ENCODE measurements around the gene HCFC1R1. TPM values are rescaled to one million over a fixed set of nuclear protein-coding genes. Genes with fewer than 3 reads are reported as not detected.

The HCFC1R1 gene
- total and polyA plus RNA-seq, 2 donors = 19.0 to 56.0 TPM

GRCh38 chr16:3012246-3012645 is 11.5 kb downstream of the HCFC1R1 start:
- peaks cover 0 to 16% of the 10 kb centered on the region in 2 donors for H3K9me3 ChIP-seq (ENCODE audit: control insufficient read depth in 2 of 2, insufficient read depth in 1 of 2, low read length in 1 of 2)
- peaks cover 17 to 86% of the 10 kb centered on the region in 2 donors for H3K27me3 ChIP-seq (ENCODE audit: control insufficient read depth in 2 of 2, insufficient read depth in 1 of 2, low read length in 1 of 2)
- H3K4me3 ChIP-seq (ENCODE audit: low read length in 2 of 2) = no peak overlapping the region
- H3K4me1 ChIP-seq (ENCODE audit: control insufficient read depth in 2 of 2, insufficient read depth in 2 of 2, low read length in 2 of 2) = peaks cover 16 to 39% of the 10 kb centered on the region in 2 donors
- peak in 1 of 9 donors; percentile 43 for DNase-seq (ENCODE audit: low read depth in 6 of 9, low spot score in 9 of 9)
- no peaks in the 10 kb centered on the region for H3K36me3 ChIP-seq (ENCODE audit: control insufficient read depth in 2 of 2, insufficient read depth in 2 of 2, low read length in 1 of 2)
- H3K27ac ChIP-seq (ENCODE audit: low read depth in 1 of 2, low read length in 1 of 2) = peak overlapping the region in 1 of 2 donors; percentile 14
- 59% methylated on average over 19 of the region's 19 CpGs for WGBS

GRCh38 chr16:3010510-3010909 is 13.2 kb downstream of the HCFC1R1 start:
- Histone ChIP-seq H3K36me3 (ENCODE audit: control insufficient read depth in 2 of 2, insufficient read depth in 2 of 2, low read length in 1 of 2) (no peaks in the 10 kb centered on the region), H3K27ac (ENCODE audit: low read depth in 1 of 2, low read length in 1 of 2) (no peak overlapping the region), H3K4me1 (ENCODE audit: control insufficient read depth in 2 of 2, insufficient read depth in 2 of 2, low read length in 2 of 2) (peaks cover 21 to 55% of the 10 kb centered on the region in 2 donors), H3K9me3 (ENCODE audit: control insufficient read depth in 2 of 2, insufficient read depth in 1 of 2, low read length in 1 of 2) (peaks cover 0 to 14% of the 10 kb centered on the region in 2 donors), H3K4me3 (ENCODE audit: low read length in 2 of 2) (no peak overlapping the region), H3K27me3 (ENCODE audit: control insufficient read depth in 2 of 2, insufficient read depth in 1 of 2, low read length in 1 of 2) (peaks cover 18 to 84% of the 10 kb centered on the region in 2 donors)
- WGBS = 95% methylated on average over 8 of the region's 8 CpGs
- no peak for DNase-seq (ENCODE audit: low read depth in 6 of 9, low spot score in 9 of 9)

- no peak overlapping the region for H3K27ac ChIP-seq (ENCODE audit: low read depth in 1 of 2, low read length in 1 of 2)
- peaks cover 24 to 58% of the 10 kb centered on the region in 2 donors for H3K4me1 ChIP-seq (ENCODE audit: control insufficient read depth in 2 of 2, insufficient read depth in 2 of 2, low read length in 2 of 2)
- H3K9me3 ChIP-seq (ENCODE audit: control insufficient read depth in 2 of 2, insufficient read depth in 1 of 2, low read length in 1 of 2) = peaks cover 0 to 14% of the 10 kb centered on the region in 2 donors
- 91% methylated on average over 21 of the region's 21 CpGs for WGBS
- no peaks in the 10 kb centered on the region for H3K36me3 ChIP-seq (ENCODE audit: control insufficient read depth in 2 of 2, insufficient read depth in 2 of 2, low read length in 1 of 2)
- DNase-seq (ENCODE audit: low read depth in 6 of 9, low spot score in 9 of 9) = no peak
- peaks cover 20 to 85% of the 10 kb centered on the region in 2 donors for H3K27me3 ChIP-seq (ENCODE audit: control insufficient read depth in 2 of 2, insufficient read depth in 1 of 2, low read length in 1 of 2)
- no peak overlapping the region for H3K4me3 ChIP-seq (ENCODE audit: low read length in 2 of 2)
Measured at GRCh38 chr16:3009568-3010390, 14.0 kb downstream of the HCFC1R1 start.

- Histone ChIP-seq H3K36me3 (ENCODE audit: control insufficient read depth in 2 of 2, insufficient read depth in 2 of 2, low read length in 1 of 2) (no peaks in the 10 kb centered on the region), H3K27me3 (ENCODE audit: control insufficient read depth in 2 of 2, insufficient read depth in 1 of 2, low read length in 1 of 2) (peaks cover 19 to 76% of the 10 kb centered on the region in 2 donors), H3K27ac (ENCODE audit: low read depth in 1 of 2, low read length in 1 of 2) (no peak overlapping the region), H3K9me3 (ENCODE audit: control insufficient read depth in 2 of 2, insufficient read depth in 1 of 2, low read length in 1 of 2) (peaks cover 0 to 14% of the 10 kb centered on the region in 2 donors), H3K4me1 (ENCODE audit: control insufficient read depth in 2 of 2, insufficient read depth in 2 of 2, low read length in 2 of 2) (peaks cover 25 to 59% of the 10 kb centered on the region in 2 donors), H3K4me3 (ENCODE audit: low read length in 2 of 2) (no peak overlapping the region)
- DNase-seq (ENCODE audit: low read depth in 6 of 9, low spot score in 9 of 9) = no peak
- 91% methylated on average over 4 of the region's 4 CpGs for WGBS
Measured at GRCh38 chr16:3008690-3009037, 15.1 kb downstream of the HCFC1R1 start.

- Histone ChIP-seq H3K9me3 (ENCODE audit: control insufficient read depth in 2 of 2, insufficient read depth in 1 of 2, low read length in 1 of 2) (peaks cover 0 to 14% of the 10 kb centered on the region in 2 donors), H3K4me3 (ENCODE audit: low read length in 2 of 2) (no peak overlapping the region), H3K36me3 (ENCODE audit: control insufficient read depth in 2 of 2, insufficient read depth in 2 of 2, low read length in 1 of 2) (no peaks in the 10 kb centered on the region), H3K4me1 (ENCODE audit: control insufficient read depth in 2 of 2, insufficient read depth in 2 of 2, low read length in 2 of 2) (peaks cover 25 to 61% of the 10 kb centered on the region in 2 donors), H3K27me3 (ENCODE audit: control insufficient read depth in 2 of 2, insufficient read depth in 1 of 2, low read length in 1 of 2) (peaks cover 15 to 73% of the 10 kb centered on the region in 2 donors), H3K27ac (ENCODE audit: low read depth in 1 of 2, low read length in 1 of 2) (peak overlapping the region in 1 of 2 donors; percentile 36)
- WGBS = 5% methylated on average over 17 of the region's 17 CpGs
- DNase-seq (ENCODE audit: low read depth in 6 of 9, low spot score in 9 of 9) = peak in 1 of 9 donors; percentile 54
Measured at GRCh38 chr16:3007957-3008689, 15.6 kb downstream of the HCFC1R1 start.

- H3K27me3 ChIP-seq (ENCODE audit: control insufficient read depth in 2 of 2, insufficient read depth in 1 of 2, low read length in 1 of 2) = peaks cover 12 to 65% of the 10 kb centered on the region in 2 donors
- 25% methylated on average over 13 of the region's 13 CpGs for WGBS
- H3K4me3 ChIP-seq (ENCODE audit: low read length in 2 of 2) = no peak overlapping the region
- DNase-seq (ENCODE audit: low read depth in 6 of 9, low spot score in 9 of 9) = peak in 1 of 9 donors; percentile 56
- H3K4me1 ChIP-seq (ENCODE audit: control insufficient read depth in 2 of 2, insufficient read depth in 2 of 2, low read length in 2 of 2) = peaks cover 23 to 52% of the 10 kb centered on the region in 2 donors
- peak overlapping the region in 1 of 2 donors; percentile 50 for H3K27ac ChIP-seq (ENCODE audit: low read depth in 1 of 2, low read length in 1 of 2)
- H3K36me3 ChIP-seq (ENCODE audit: control insufficient read depth in 2 of 2, insufficient read depth in 2 of 2, low read length in 1 of 2) = no peaks in the 10 kb centered on the region
- H3K9me3 ChIP-seq (ENCODE audit: control insufficient read depth in 2 of 2, insufficient read depth in 1 of 2, low read length in 1 of 2) = peaks cover 0 to 14% of the 10 kb centered on the region in 2 donors
Measured at GRCh38 chr16:3007059-3007956, 16.4 kb downstream of the HCFC1R1 start.

GRCh38 chr16:3004781-3005284 is 18.9 kb downstream of the HCFC1R1 start:
- Histone ChIP-seq H3K4me3 (ENCODE audit: low read length in 2 of 2) (peak overlapping the region; percentile 24 to 61), H3K9me3 (ENCODE audit: control insufficient read depth in 2 of 2, insufficient read depth in 1 of 2, low read length in 1 of 2) (peaks cover 0 to 4% of the 10 kb centered on the region in 2 donors), H3K27ac (ENCODE audit: low read depth in 1 of 2, low read length in 1 of 2) (no peak overlapping the region), H3K36me3 (ENCODE audit: control insufficient read depth in 2 of 2, insufficient read depth in 2 of 2, low read length in 1 of 2) (no peaks in the 10 kb centered on the region), H3K27me3 (ENCODE audit: control insufficient read depth in 2 of 2, insufficient read depth in 1 of 2, low read length in 1 of 2) (peaks cover 7 to 62% of the 10 kb centered on the region in 2 donors), H3K4me1 (ENCODE audit: control insufficient read depth in 2 of 2, insufficient read depth in 2 of 2, low read length in 2 of 2) (peaks cover 23 to 42% of the 10 kb centered on the region in 2 donors)
- WGBS = 28% methylated on average over 25 of the region's 25 CpGs
- no peak for DNase-seq (ENCODE audit: low read depth in 6 of 9, low spot score in 9 of 9)

GRCh38 chr16:3004319-3004718 is 19.4 kb downstream of the HCFC1R1 start:
- peak overlapping the region in 1 of 2 donors; percentile 61 for H3K4me3 ChIP-seq (ENCODE audit: low read length in 2 of 2)
- H3K9me3 ChIP-seq (ENCODE audit: control insufficient read depth in 2 of 2, insufficient read depth in 1 of 2, low read length in 1 of 2) = peaks cover 0 to 4% of the 10 kb centered on the region in 2 donors
- no peaks in the 10 kb centered on the region for H3K36me3 ChIP-seq (ENCODE audit: control insufficient read depth in 2 of 2, insufficient read depth in 2 of 2, low read length in 1 of 2)
- peaks cover 23 to 42% of the 10 kb centered on the region in 2 donors for H3K4me1 ChIP-seq (ENCODE audit: control insufficient read depth in 2 of 2, insufficient read depth in 2 of 2, low read length in 2 of 2)
- WGBS = under 1% methylated on average over 62 of the region's 67 CpGs
- no peak for DNase-seq (ENCODE audit: low read depth in 6 of 9, low spot score in 9 of 9)
- H3K27me3 ChIP-seq (ENCODE audit: control insufficient read depth in 2 of 2, insufficient read depth in 1 of 2, low read length in 1 of 2) = peaks cover 7 to 62% of the 10 kb centered on the region in 2 donors
- no peak overlapping the region for H3K27ac ChIP-seq (ENCODE audit: low read depth in 1 of 2, low read length in 1 of 2)

Measured in thymus (tissue), 11 donors.